Measurements from ENCODE around the gene MTAP.

- TF ChIP-seq YY1 (IDR thresholded peaks at IDR 0.05; ENCODE audit: insufficient read depth, insufficient read length) (no peak), ZNF274 (IDR thresholded peaks at IDR 0.05; ENCODE audit: low read depth, low read length) (no peak)
Observed at GRCh38 chr9:21935631-21936030, 133.2 kb downstream of the MTAP start.
